ENCODE results near the gene OSBPL5. TPM values are rescaled to one million over a fixed set of nuclear protein-coding genes. Genes with fewer than 3 reads are reported as not detected.

The OSBPL5 gene
- total and polyA plus RNA-seq, 4 donors: 15.2 to 51.5 (median 28.3) TPM

- H3K9me3 ChIP-seq (ENCODE audit: control insufficient read depth in 4 of 4, insufficient read depth in 3 of 4, low read length in 3 of 4): peaks cover 0 to 2% (median 0%) of the 10 kb centered on the region in 4 donors
- ATAC-seq (ENCODE audit: insufficient read depth, low FRiP score): no peak
- H3K9ac ChIP-seq (ENCODE audit: insufficient read depth in 1 of 2, low read length in 2 of 2): no peak overlapping the region
- peaks cover 0 to 27% (median 15%) of the 10 kb centered on the region in 3 donors for H3K27me3 ChIP-seq (ENCODE audit: control insufficient read depth in 3 of 3, insufficient read depth in 3 of 3, low read length in 2 of 3)
- no peak overlapping the region for H3K27ac ChIP-seq (ENCODE audit: low read depth in 1 of 2, low read length in 1 of 2)
- no peak for DNase-seq
- no peak overlapping the region for H3K4me3 ChIP-seq
- H3K36me3 ChIP-seq (ENCODE audit: control insufficient read depth in 4 of 4, insufficient read depth in 4 of 4, low read length in 4 of 4): no peaks in the 10 kb centered on the region
- no peak for TF ChIP-seq CTCF (IDR thresholded peaks at IDR 0.05; ENCODE audit: control extremely low read depth, extremely low read depth)
- 85 to 90% methylated on average over 19 of the region's 19 CpGs for WGBS, 2 donors
- H3K4me1 ChIP-seq (ENCODE audit: control insufficient read depth in 5 of 5, insufficient read depth in 5 of 5, low read length in 5 of 5): peaks cover 0 to 6% (median 3%) of the 10 kb centered on the region in 5 donors
Measured at GRCh38 chr11:3199537-3200295, 34.6 kb upstream of the OSBPL5 start.

GRCh38 chr11:3198815-3199214, 33.7 kb upstream of the OSBPL5 start:
- H3K4me3 ChIP-seq: no peak overlapping the region
- H3K9me3 ChIP-seq (ENCODE audit: control insufficient read depth in 4 of 4, insufficient read depth in 3 of 4, low read length in 3 of 4): peaks cover 0 to 2% (median 0%) of the 10 kb centered on the region in 4 donors
- H3K9ac ChIP-seq (ENCODE audit: insufficient read depth in 1 of 2, low read length in 2 of 2): no peak overlapping the region
- H3K4me1 ChIP-seq (ENCODE audit: control insufficient read depth in 5 of 5, insufficient read depth in 5 of 5, low read length in 5 of 5): peaks cover 0 to 6% (median 3%) of the 10 kb centered on the region in 5 donors
- H3K36me3 ChIP-seq (ENCODE audit: control insufficient read depth in 4 of 4, insufficient read depth in 4 of 4, low read length in 4 of 4): no peaks in the 10 kb centered on the region
- DNase-seq: no peak
- no peak for ATAC-seq (ENCODE audit: insufficient read depth, low FRiP score)
- WGBS, 2 donors: 91 to 95% methylated on average over 15 of the region's 15 CpGs
- TF ChIP-seq CTCF (IDR thresholded peaks at IDR 0.05; ENCODE audit: control extremely low read depth, extremely low read depth): no peak
- H3K27me3 ChIP-seq (ENCODE audit: control insufficient read depth in 3 of 3, insufficient read depth in 3 of 3, low read length in 2 of 3): peaks cover 0 to 24% (median 14%) of the 10 kb centered on the region in 3 donors
- H3K27ac ChIP-seq (ENCODE audit: low read depth in 1 of 2, low read length in 1 of 2): no peak overlapping the region

- peaks cover 0 to 17% (median 11%) of the 10 kb centered on the region in 3 donors for H3K27me3 ChIP-seq (ENCODE audit: control insufficient read depth in 3 of 3, insufficient read depth in 3 of 3, low read length in 2 of 3)
- H3K27ac ChIP-seq (ENCODE audit: low read depth in 1 of 2, low read length in 1 of 2): no peak overlapping the region
- TF ChIP-seq CTCF (IDR thresholded peaks at IDR 0.05; ENCODE audit: control extremely low read depth, extremely low read depth): no peak
- no peak for DNase-seq
- no peak for ATAC-seq (ENCODE audit: insufficient read depth, low FRiP score)
- no peak overlapping the region for H3K4me3 ChIP-seq
- no peaks in the 10 kb centered on the region for H3K36me3 ChIP-seq (ENCODE audit: control insufficient read depth in 4 of 4, insufficient read depth in 4 of 4, low read length in 4 of 4)
- 76 to 81% methylated on average over 8 of the region's 8 CpGs for WGBS, 2 donors
- peaks cover 0 to 2% (median 0%) of the 10 kb centered on the region in 4 donors for H3K9me3 ChIP-seq (ENCODE audit: control insufficient read depth in 4 of 4, insufficient read depth in 3 of 4, low read length in 3 of 4)
- H3K4me1 ChIP-seq (ENCODE audit: control insufficient read depth in 5 of 5, insufficient read depth in 5 of 5, low read length in 5 of 5): peaks cover 0 to 3% (median 0%) of the 10 kb centered on the region in 5 donors
- H3K9ac ChIP-seq (ENCODE audit: insufficient read depth in 1 of 2, low read length in 2 of 2): no peak overlapping the region
Measured at GRCh38 chr11:3197878-3198528, 32.9 kb upstream of the OSBPL5 start.

Measured in lung (tissue), 12 donors.